ENCODE data around the gene STK38L. TPM values are rescaled to one million over a fixed set of nuclear protein-coding genes. Genes with fewer than 3 reads are reported as not detected.
A peak's percentile ranks its signal among the peaks of the same experiment; 100 is the strongest.

The STK38L gene
- total and polyA plus RNA-seq, 8 donors, result 28.2 to 45.1 (median 40.4) TPM

DNA sequence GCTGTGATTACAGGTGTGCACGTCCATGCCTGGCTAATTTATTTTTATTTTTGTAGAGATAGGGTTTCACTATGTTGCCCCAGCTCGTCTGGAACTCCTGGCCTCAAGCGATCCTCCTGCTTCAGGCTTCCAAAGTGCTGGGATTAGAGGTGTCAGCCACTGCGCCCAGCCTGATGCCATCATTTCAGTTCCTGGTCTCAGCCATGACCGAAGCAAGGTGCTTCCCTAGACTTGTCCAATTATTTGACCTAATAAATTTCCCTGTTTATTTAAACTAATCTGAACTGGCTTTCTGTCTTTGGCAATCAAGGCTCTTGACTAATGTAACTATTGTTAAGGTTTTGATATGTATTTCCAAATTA, 24.4 kb upstream of the STK38L start:
- no peak for DNase-seq
- H3K36me3 ChIP-seq, result no peaks in the 10 kb centered on the region
- H3K27me3 ChIP-seq, result no peaks in the 10 kb centered on the region
- TF ChIP-seq, protein P1, sequence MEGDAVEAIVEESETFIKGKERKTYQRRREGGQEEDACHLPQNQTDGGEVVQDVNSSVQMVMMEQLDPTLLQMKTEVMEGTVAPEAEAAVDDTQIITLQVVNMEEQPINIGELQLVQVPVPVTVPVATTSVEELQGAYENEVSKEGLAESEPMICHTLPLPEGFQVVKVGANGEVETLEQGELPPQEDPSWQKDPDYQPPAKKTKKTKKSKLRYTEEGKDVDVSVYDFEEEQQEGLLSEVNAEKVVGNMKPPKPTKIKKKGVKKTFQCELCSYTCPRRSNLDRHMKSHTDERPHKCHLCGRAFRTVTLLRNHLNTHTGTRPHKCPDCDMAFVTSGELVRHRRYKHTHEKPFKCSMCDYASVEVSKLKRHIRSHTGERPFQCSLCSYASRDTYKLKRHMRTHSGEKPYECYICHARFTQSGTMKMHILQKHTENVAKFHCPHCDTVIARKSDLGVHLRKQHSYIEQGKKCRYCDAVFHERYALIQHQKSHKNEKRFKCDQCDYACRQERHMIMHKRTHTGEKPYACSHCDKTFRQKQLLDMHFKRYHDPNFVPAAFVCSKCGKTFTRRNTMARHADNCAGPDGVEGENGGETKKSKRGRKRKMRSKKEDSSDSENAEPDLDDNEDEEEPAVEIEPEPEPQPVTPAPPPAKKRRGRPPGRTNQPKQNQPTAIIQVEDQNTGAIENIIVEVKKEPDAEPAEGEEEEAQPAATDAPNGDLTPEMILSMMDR (IDR thresholded peaks at IDR 0.05), result no peak
- intact Hi-C loops (cut with DNase I), result no loop called here
- no peak overlapping the region for H3K27ac ChIP-seq
- H3K4me1 ChIP-seq, result peaks cover 0 to 8% of the 10 kb centered on the region in 2 donors
- no peak for ATAC-seq
- H3K9me3 ChIP-seq, result no peaks in the 10 kb centered on the region
- H3K4me3 ChIP-seq, result no peak overlapping the region

DNA sequence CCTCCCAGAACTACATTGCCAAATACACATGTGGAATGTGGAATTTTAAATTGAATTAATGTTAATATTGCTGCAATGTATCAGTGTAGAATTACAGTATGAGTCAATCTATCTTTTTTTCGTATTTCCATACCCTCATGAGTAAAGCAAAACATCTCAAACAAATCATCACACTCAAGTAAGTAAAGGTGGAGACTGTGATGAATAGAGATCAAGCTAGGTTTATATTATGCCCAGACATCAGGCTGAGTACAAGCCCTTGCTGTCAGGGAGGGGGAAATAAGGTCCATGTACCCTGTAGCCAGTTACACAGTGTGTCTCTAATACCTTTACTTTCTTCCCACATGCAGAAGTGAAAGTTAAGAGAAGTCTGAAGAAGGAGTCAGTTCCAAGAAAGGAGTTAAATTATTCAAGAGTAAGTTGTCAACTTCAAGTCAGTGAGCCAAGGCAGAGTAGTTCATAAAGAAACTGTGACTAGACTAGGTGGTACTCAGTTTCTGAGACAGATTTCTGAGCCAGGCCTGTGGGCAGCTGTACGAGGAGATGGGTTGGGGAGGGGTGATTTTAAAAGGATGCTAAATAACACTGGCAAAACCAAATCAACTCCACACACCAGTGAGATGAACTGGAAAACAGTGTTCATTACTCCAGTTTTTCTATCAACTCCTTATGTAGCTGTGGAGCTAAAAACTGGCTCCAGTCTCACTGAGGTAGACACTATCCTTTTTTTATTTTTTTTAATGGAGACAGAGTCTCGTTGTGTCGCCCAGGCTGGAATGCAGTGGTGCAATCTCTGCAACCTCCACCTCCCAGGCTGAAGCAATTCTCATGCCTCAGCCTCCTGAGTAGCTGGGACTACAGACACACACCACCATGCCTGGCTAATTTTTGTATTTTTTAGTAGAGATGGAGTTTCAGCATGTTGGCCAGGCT, 23.8 kb upstream of the STK38L start:
- no peak overlapping the region for H3K4me3 ChIP-seq
- TF ChIP-seq, protein P1 (IDR thresholded peaks at IDR 0.05), result no peak
- H3K27ac ChIP-seq, result no peak overlapping the region
- DNase-seq (no peak), ATAC-seq (no peak)
- H3K9me3 ChIP-seq, result no peaks in the 10 kb centered on the region
- intact Hi-C loops (cut with DNase I), result no loop called here
- H3K27me3 ChIP-seq, result no peaks in the 10 kb centered on the region
- peaks cover 0 to 8% of the 10 kb centered on the region in 2 donors for H3K4me1 ChIP-seq
- H3K36me3 ChIP-seq, result no peaks in the 10 kb centered on the region

- peaks cover 2 to 14% of the 10 kb centered on the region in 2 donors for H3K4me1 ChIP-seq
- H3K4me3 ChIP-seq, result no peak overlapping the region
- H3K27me3 ChIP-seq, result no peaks in the 10 kb centered on the region
- TF ChIP-seq, protein P1 (IDR thresholded peaks at IDR 0.05), result no peak
- ATAC-seq (no peak), DNase-seq (no peak)
- no peaks in the 10 kb centered on the region for H3K9me3 ChIP-seq
- no peaks in the 10 kb centered on the region for H3K36me3 ChIP-seq
- no peak overlapping the region for H3K27ac ChIP-seq
- intact Hi-C loops (cut with DNase I), result no loop called here
Measured at GRCh38 chr12:27220988-27221345, 23.1 kb upstream of the STK38L start.

- H3K36me3 ChIP-seq, result no peaks in the 10 kb centered on the region
- peaks cover 4 to 21% of the 10 kb centered on the region in 2 donors for H3K4me1 ChIP-seq
- no peak overlapping the region for H3K27ac ChIP-seq
- intact Hi-C loops (cut with DNase I), result no loop called here
- H3K9me3 ChIP-seq, result no peaks in the 10 kb centered on the region
- ATAC-seq, result no peak
- H3K27me3 ChIP-seq, result no peaks in the 10 kb centered on the region
- TF ChIP-seq, protein P1 (IDR thresholded peaks at IDR 0.05), result no peak
- no peak for DNase-seq
- no peak overlapping the region for H3K4me3 ChIP-seq
Measured at GRCh38 chr12:27221625-27222387, 22.3 kb upstream of the STK38L start.

GRCh38 chr12:27226407-27226929, 17.6 kb upstream of the STK38L start:
- peaks cover 4 to 32% of the 10 kb centered on the region in 2 donors for H3K4me1 ChIP-seq
- peak overlapping the region in 1 of 2 donors; percentile 53 for H3K27ac ChIP-seq
- H3K27me3 ChIP-seq, result no peaks in the 10 kb centered on the region
- no peaks in the 10 kb centered on the region for H3K36me3 ChIP-seq
- H3K9me3 ChIP-seq, result no peaks in the 10 kb centered on the region
- H3K4me3 ChIP-seq, result no peak overlapping the region
- ATAC-seq (peak; percentile 24), DNase-seq (peak in 1 of 4 donors; percentile 13)
- intact Hi-C loops (cut with DNase I), result no loop called here
- TF ChIP-seq, protein P1 (IDR thresholded peaks at IDR 0.05), result no peak

Measured in left lung (tissue), 10 donors.